ENCODE results near the gene GRIA3. TPM values are rescaled to one million over a fixed set of nuclear protein-coding genes. Genes with fewer than 3 reads are reported as not detected.
"Not testable (repeated sequence)": the region's sequence is repeated elsewhere in the genome, so short reads cannot be mapped to it uniquely, and the experiment has no call there.

The GRIA3 gene
- total RNA-seq, 2 donors from 2014 or later: 0.34 to 0.90 TPM

DNA sequence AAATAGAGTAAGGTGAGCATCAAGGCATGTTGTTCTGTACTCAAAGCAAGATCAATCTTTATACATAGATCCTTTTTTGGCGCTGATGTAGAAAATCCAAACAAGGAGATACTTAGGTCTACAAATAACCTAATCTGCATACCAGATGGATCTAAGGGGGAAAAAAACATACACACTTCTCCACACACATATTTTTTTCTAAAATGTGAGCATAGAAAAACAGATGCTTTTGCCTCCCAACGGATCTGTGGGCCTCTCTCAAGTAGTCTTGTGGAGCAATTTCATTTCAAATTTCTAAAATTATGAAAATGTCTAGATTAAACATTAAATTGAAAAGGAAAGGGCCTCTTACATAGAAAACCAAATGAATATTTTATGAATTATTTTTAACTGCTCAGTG lies 166.1 kb downstream of the GRIA3 start:
- H3K27ac Mint-ChIP-seq: no peak overlapping the region
- DNase-seq (no peak), ATAC-seq (no peak)
- H3K27me3 Mint-ChIP-seq: no peaks in the 10 kb centered on the region
- H3K9me3 ChIP-seq (ENCODE audit: control insufficient read depth, low read length, poor library complexity, severe bottlenecking): no peaks in the 10 kb centered on the region
- H3K36me3 Mint-ChIP-seq (ENCODE audit: low read depth): no peaks in the 10 kb centered on the region
- H3K4me1 Mint-ChIP-seq: no peaks in the 10 kb centered on the region
- H3K4me3 Mint-ChIP-seq: no peak overlapping the region

DNA sequence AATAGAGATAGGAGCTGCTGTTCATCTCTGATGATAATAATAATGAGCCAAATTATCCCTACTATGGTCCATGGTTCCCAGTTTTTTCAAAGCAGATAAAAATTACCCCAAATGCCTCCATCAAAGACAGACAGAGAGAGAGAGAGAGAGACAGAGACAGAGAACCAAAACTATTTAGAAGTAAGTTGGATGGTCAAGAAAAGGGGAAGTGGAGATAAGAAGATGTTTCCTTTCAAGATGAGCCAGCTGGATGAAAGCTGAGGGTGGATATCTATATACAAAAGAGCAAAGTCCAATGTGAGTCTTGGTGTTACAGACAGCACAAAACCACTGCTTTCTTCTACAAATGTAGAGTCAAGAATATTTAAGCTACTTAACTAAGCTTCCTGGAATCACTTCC lies 173.9 kb downstream of the GRIA3 start:
- Mint-ChIP-seq H3K4me1 (no peaks in the 10 kb centered on the region), H3K27ac (no peak overlapping the region), H3K4me3 (no peak overlapping the region), H3K27me3 (peaks cover 4% of the 10 kb centered on the region), H3K36me3 (ENCODE audit: low read depth) (peaks cover 2% of the 10 kb centered on the region)
- no peak for ATAC-seq
- no peak for DNase-seq
- H3K9me3 ChIP-seq (ENCODE audit: control insufficient read depth, low read length, poor library complexity, severe bottlenecking): no peaks in the 10 kb centered on the region

DNA sequence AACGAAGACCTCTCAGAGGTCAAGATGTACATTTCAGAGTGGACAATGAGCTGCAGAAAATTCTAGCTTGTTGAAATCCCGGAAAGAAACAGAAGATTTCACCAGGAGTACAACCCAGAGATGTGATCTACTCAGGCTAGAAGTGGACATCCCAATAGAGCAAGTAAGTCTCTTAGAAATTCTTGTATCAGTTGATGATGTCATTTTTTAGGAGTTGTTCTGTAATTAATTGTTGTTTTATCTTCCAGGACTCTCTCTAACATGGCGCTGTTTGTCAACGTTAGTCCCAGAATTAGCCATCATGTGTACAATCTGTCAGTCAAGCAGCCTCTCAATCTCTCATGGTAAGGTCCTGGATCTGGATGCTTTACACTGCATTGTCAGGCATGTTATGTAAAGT lies 174.4 kb downstream of the GRIA3 start:
- ATAC-seq: no peak
- no peaks in the 10 kb centered on the region for H3K9me3 ChIP-seq (ENCODE audit: control insufficient read depth, low read length, poor library complexity, severe bottlenecking)
- no peak for DNase-seq
- Mint-ChIP-seq H3K4me3 (no peak overlapping the region), H3K4me1 (no peaks in the 10 kb centered on the region), H3K27me3 (peaks cover 4% of the 10 kb centered on the region), H3K27ac (no peak overlapping the region), H3K36me3 (ENCODE audit: low read depth) (peaks cover 2% of the 10 kb centered on the region)

DNA sequence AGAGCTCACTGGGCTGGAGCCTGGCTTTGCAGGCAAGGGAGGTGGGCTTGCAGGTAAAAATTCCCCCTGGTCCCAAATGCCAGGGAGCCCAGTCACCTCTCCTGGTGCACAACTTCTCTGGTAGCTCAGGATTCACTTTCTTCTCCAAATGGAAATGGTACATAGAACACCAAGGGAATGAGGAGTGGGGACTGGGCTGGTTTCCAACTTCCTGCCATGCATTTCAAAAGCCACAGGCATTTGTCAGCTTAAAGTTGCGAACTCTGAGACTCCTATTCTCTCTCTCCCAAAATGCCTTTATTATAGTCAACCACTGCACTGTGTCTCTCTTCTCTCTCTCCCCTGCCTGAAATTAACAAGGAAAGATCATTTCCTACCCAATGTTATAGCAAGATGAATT lies 177.3 kb downstream of the GRIA3 start:
- no peak overlapping the region for H3K4me3 Mint-ChIP-seq
- H3K27me3 Mint-ChIP-seq: peaks cover 4% of the 10 kb centered on the region
- no peaks in the 10 kb centered on the region for H3K9me3 ChIP-seq (ENCODE audit: control insufficient read depth, low read length, poor library complexity, severe bottlenecking)
- no peaks in the 10 kb centered on the region for H3K4me1 Mint-ChIP-seq
- H3K27ac Mint-ChIP-seq: no peak overlapping the region
- ATAC-seq (no peak), DNase-seq (no peak)
- no peaks in the 10 kb centered on the region for H3K36me3 Mint-ChIP-seq (ENCODE audit: low read depth)

DNA sequence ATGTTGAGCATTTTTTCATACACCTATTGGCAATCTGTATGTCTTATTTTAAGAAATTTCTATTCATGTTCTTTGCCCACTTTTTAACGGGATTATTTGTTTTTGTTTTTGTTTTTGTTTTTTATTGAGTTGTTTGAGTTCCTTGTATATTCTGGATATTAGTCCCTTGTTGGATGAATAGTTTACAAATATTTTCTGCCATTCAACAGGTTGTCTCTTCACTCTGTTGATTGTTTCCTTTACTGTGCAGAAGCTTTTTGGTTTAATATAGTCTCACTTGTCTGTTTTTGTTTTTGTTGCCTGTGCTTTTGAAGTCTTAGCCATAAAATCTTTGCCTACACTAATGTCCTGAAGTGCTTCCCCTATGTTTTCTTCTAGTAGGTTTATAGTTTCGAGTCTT lies 202.1 kb downstream of the GRIA3 start:
- not testable (repeated sequence) for H3K36me3 Mint-ChIP-seq (ENCODE audit: low read depth); H3K9me3 ChIP-seq (ENCODE audit: control insufficient read depth, low read length, poor library complexity, severe bottlenecking); H3K27me3 Mint-ChIP-seq; H3K4me1 Mint-ChIP-seq; DNase-seq; ATAC-seq; H3K4me3 Mint-ChIP-seq; H3K27ac Mint-ChIP-seq

DNA sequence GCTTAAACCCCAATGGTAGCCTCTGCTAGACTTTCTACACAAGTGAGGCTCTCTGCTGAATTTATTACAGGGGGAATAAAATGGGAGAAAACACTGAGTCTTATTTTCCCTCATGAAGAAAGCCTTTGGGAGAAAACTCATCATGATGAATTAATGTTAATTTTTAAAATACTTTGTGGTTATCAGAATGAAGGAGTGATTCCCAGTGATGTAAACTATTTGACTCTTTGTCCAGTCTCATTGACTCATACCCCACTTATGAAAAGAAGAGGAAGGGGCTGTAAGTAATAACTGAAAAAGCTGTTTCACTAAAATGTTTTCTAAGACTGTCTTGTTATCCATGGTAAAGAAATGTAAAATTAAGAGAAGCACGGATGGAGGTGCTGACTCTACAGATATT lies 208.8 kb downstream of the GRIA3 start:
- ATAC-seq (no peak), DNase-seq (no peak)
- H3K27ac Mint-ChIP-seq: no peak overlapping the region
- H3K9me3 ChIP-seq (ENCODE audit: control insufficient read depth, low read length, poor library complexity, severe bottlenecking): peaks cover 3% of the 10 kb centered on the region
- no peaks in the 10 kb centered on the region for H3K4me1 Mint-ChIP-seq
- H3K36me3 Mint-ChIP-seq (ENCODE audit: low read depth): no peaks in the 10 kb centered on the region
- no peaks in the 10 kb centered on the region for H3K27me3 Mint-ChIP-seq
- H3K4me3 Mint-ChIP-seq: no peak overlapping the region

DNA sequence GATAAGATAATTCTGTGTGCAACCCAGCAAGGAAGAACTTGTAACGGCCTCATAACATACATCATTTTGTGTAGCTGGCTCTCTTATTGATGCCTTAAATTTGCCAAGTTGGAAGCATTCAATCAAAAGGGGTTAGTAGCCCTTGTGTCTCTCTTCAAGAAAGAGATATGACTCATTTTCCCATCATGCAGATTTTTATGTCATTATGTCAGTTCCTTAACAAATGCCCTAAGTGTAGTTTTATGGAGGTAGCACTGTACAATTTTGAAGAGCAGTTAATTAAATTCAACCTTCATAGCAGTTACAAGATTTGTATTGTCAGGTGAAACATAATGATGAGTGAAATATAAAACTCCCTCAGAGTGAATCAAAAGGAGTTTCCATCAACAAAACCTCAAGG lies 215.6 kb downstream of the GRIA3 start:
- ATAC-seq: no peak

DNA sequence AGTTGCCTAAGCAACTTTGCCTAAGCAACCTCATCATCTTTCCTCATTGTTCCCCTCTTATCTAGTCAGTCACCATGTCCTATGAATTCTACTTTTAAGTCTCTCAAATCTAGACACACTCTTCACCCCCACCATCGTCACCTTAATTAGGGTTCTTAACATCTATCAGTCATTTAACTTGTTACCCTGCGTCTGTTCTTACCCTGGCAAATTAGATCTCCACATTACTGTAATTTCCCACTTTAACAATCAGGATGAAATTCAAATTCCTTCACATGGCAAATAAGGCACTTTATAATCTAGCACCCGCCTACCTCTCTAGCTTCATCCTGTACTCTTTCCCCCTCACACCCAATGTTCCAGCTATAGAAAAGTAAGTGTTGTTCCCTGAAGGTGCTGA lies 221.2 kb downstream of the GRIA3 start:
- no peak overlapping the region for H3K4me3 Mint-ChIP-seq
- H3K9me3 ChIP-seq (ENCODE audit: control insufficient read depth, low read length, poor library complexity, severe bottlenecking): no peaks in the 10 kb centered on the region
- DNase-seq (no peak), ATAC-seq (no peak)
- no peak overlapping the region for H3K27ac Mint-ChIP-seq
- no peaks in the 10 kb centered on the region for H3K27me3 Mint-ChIP-seq
- H3K4me1 Mint-ChIP-seq: no peaks in the 10 kb centered on the region
- H3K36me3 Mint-ChIP-seq (ENCODE audit: low read depth): no peaks in the 10 kb centered on the region

More for the DNA sequence above, 215.6 kb downstream of the GRIA3 start:
- no peaks in the 10 kb centered on the region for H3K9me3 ChIP-seq (ENCODE audit: control insufficient read depth, low read length, poor library complexity, severe bottlenecking)
- Mint-ChIP-seq H3K27me3 (no peaks in the 10 kb centered on the region), H3K36me3 (ENCODE audit: low read depth) (no peaks in the 10 kb centered on the region), H3K4me3 (no peak overlapping the region), H3K4me1 (no peaks in the 10 kb centered on the region), H3K27ac (no peak overlapping the region)
- DNase-seq: no peak

DNA sequence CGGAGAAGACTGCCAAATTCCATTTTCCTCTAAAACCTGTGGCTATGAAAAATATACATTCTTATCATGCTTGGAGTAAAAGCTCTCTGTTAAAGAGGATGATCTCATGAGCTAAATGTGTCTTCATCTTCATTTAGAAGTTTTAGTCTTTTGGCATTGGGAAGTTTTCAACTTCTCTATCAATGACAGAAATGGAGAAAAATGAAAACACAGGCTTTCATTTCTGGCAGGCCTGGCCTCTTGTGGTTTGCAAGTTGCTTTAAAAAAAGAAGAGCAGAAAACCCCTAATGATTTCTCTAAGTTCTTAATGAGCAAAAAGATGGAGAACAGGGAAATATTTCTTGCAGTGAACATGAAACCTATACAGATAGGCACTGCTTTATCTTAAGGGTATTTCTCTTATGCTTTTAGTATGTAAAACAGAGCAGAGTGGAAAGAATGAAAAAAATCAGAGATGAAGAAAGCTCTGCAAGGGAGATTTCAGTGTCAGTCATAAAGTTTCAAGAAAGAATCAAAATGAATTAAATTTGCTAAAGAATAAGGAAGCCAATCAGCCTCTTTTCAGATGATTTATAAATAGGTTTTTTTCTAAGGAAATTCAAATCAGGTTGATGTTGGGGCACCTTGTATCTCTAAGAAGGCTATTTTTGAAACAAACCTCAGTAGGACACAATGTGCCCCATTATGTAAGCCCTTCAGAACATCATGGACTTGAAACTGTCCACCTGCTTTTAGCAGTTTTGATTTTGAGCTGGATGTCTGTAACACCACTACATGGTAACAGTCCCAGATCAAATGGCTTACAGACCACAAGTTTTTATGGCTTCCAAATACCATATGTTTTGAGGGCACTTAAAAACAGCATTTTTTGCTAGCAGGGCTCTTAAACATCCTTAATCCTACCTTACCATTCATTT lies 225.0 kb downstream of the GRIA3 start:
- ATAC-seq (no peak), DNase-seq (no peak)
- no peak overlapping the region for H3K4me3 Mint-ChIP-seq
- no peaks in the 10 kb centered on the region for H3K36me3 Mint-ChIP-seq (ENCODE audit: low read depth)
- H3K9me3 ChIP-seq (ENCODE audit: control insufficient read depth, low read length, poor library complexity, severe bottlenecking): no peaks in the 10 kb centered on the region
- no peaks in the 10 kb centered on the region for H3K27me3 Mint-ChIP-seq
- no peak overlapping the region for H3K27ac Mint-ChIP-seq
- no peaks in the 10 kb centered on the region for H3K4me1 Mint-ChIP-seq

DNA sequence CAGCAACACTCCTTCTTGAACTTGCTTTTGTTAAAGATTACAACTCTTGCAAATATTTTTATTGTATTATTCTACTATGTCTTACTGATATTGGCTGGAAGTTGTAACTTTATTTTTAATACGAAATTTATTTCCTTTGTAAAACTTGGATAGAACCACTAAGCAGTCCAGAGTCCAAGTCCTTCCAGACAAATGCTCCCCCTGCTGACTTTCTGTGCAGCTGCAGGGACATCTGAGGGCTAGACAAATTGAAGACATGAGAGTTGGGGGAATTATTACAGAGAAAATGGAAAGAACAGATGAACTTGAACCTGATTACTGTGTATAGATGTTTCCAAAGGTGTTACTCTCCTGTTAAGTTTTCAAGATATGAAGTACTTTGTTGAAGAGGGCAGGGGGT lies 238.8 kb downstream of the GRIA3 start:
- Mint-ChIP-seq H3K36me3 (ENCODE audit: low read depth) (no peaks in the 10 kb centered on the region), H3K27me3 (peaks cover 3% of the 10 kb centered on the region)

DNA sequence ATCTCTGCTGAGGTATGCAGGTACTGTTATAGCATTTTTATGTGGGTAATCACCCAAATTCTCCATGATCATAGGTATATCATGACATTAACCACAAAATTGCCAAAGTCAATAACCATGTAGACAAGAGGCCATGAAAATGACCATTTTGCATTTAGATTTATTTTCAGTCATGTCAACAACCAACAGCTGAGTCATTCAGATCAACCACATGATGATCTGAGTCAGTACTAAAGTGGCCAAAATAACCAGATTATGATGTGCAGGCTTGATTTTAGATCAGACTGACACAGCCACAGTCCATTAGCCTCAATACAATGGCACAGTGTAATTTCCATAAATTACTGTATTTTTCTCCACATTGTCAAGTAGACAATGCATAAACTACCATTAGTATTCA lies 240.5 kb downstream of the GRIA3 start:
- Mint-ChIP-seq H3K4me3 (no peak overlapping the region), H3K36me3 (ENCODE audit: low read depth) (no peaks in the 10 kb centered on the region), H3K27me3 (peaks cover 5% of the 10 kb centered on the region), H3K4me1 (no peaks in the 10 kb centered on the region), H3K27ac (no peak overlapping the region)
- no peaks in the 10 kb centered on the region for H3K9me3 ChIP-seq (ENCODE audit: control insufficient read depth, low read length, poor library complexity, severe bottlenecking)
- no peak for DNase-seq
- ATAC-seq: no peak

More for the DNA sequence above, 238.8 kb downstream of the GRIA3 start:
- ATAC-seq: no peak
- Mint-ChIP-seq H3K27ac (no peak overlapping the region), H3K4me3 (no peak overlapping the region), H3K4me1 (no peaks in the 10 kb centered on the region)
- no peak for DNase-seq
- H3K9me3 ChIP-seq (ENCODE audit: control insufficient read depth, low read length, poor library complexity, severe bottlenecking): no peaks in the 10 kb centered on the region

DNA sequence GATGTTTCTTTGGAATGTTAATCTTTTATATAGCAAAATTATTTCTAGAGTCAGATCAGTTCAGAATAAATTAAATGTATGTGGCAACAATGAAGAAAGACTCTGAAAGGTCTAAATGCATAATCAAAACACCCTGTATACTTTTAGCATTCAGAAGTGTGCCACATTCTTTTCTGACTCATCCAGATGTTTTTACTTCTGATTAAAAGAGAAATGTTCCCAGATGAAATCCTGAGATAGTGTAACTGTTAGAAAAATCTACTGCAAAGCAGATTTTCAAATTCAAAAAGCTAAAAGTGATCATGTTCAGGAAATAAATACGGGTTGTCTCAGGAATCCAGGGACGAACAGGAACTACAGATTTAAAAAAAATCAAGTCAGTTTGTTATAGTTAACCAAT lies 241.4 kb downstream of the GRIA3 start:
- Mint-ChIP-seq H3K27me3 (peaks cover 5% of the 10 kb centered on the region), H3K4me1 (no peaks in the 10 kb centered on the region), H3K36me3 (ENCODE audit: low read depth) (no peaks in the 10 kb centered on the region), H3K4me3 (no peak overlapping the region), H3K27ac (no peak overlapping the region)
- ATAC-seq (no peak), DNase-seq (no peak)
- H3K9me3 ChIP-seq (ENCODE audit: control insufficient read depth, low read length, poor library complexity, severe bottlenecking): no peaks in the 10 kb centered on the region

DNA sequence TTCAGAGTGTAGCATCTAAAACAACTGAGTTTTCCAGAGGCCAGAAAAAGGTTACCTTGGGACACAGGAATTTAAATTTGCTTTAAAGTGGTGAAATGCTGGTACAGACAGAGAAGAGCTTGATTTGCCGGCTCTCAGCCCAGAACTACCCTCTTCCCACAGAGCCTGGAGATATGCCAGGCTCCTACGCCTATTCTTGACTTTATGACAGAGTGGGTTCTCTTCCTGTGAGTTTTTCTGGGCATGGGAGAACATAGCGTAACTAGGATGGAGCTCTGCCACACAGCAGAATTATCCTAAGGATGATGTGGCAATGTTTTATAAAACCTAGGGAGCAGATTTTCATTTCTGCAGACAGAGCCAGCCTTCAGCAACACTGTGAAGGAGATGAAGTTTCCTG lies 241.8 kb downstream of the GRIA3 start:
- Mint-ChIP-seq H3K36me3 (ENCODE audit: low read depth) (no peaks in the 10 kb centered on the region), H3K4me3 (no peak overlapping the region), H3K4me1 (no peaks in the 10 kb centered on the region), H3K27ac (no peak overlapping the region), H3K27me3 (peaks cover 5% of the 10 kb centered on the region)
- DNase-seq (no peak), ATAC-seq (no peak)
- no peaks in the 10 kb centered on the region for H3K9me3 ChIP-seq (ENCODE audit: control insufficient read depth, low read length, poor library complexity, severe bottlenecking)
